Fibroblast of the aortic adventitia (primary cell): ENCODE measurements around the gene FUT2. TPM values are rescaled to one million over a fixed set of nuclear protein-coding genes. Genes with fewer than 3 reads are reported as not detected.
A peak's percentile ranks its signal among the peaks of the same experiment; 100 is the strongest.

Experiments used
- DNase-seq: peaks from one replicate; pipeline ENCODE4 v3.0.0-alpha.2; 2010; ENCODE audit warnings: low read depth
- H3K4me3 ChIP-seq: 2 replicates; pipeline ENCODE4 v1.5.1; 2011; ENCODE audit warnings: low read depth, mild to moderate bottlenecking, control low read depth, low read length, moderate library complexity
- CTCF ChIP-seq: IDR thresholded peaks from 2 replicates; pipeline ENCODE4 v1.5.1; 2011; ENCODE audit warnings: mild to moderate bottlenecking, low read length, control low read depth, inconsistent platforms; ENCODE audit not compliant: insufficient read depth
- total RNA-seq: library from RNA; depleted of rRNA; stranded (reverse); fragments of >200 nt; gene quantifications from 2 replicates; pipeline ENCODE4 v1.2.3, GENCODE V29; 2012; ENCODE audit warnings: low replicate concordance

Gene FUT2
- total RNA-seq: not detected in 2 replicates

GRCh38 chr19:48695743-48696352 is at the start of gene FUT2:
TSS of gene FUT2 (plus strand) at chr19:48695971. CDS start at chr19:48702957, 6,986 bp downstream.
- no peak within 1 kb of the TSS for H3K4me3 ChIP-seq
- TF ChIP-seq CTCF: no peak

GRCh38 chr19:48646001-48646721 is 49.6 kb upstream of the FUT2 start, which contains the start of gene CA11:
TSS of gene CA11 (minus strand) at chr19:48646187. CDS start at chr19:48645632, 555 bp downstream.
- H3K4me3 ChIP-seq: peak within 1 kb of the TSS; percentile 61
- DNase-seq: peak; percentile 70
- peak; percentile 94 for TF ChIP-seq CTCF

More at GRCh38 chr19:48695743-48696352, at the start of gene FUT2:
- DNase-seq: no peak

GRCh38 chr19:48646722-48647216 is 49.0 kb upstream of the FUT2 start:
- no peak for TF ChIP-seq CTCF
- peak overlapping the region; percentile 49 for H3K4me3 ChIP-seq
- no peak for DNase-seq

GRCh38 chr19:48648134-48648533 is 47.6 kb upstream of the FUT2 start:
- H3K4me3 ChIP-seq: no peak overlapping the region
- no peak for TF ChIP-seq CTCF
- DNase-seq: no peak

GRCh38 chr19:48650974-48651682 is 44.6 kb upstream of the FUT2 start:
- no peak for TF ChIP-seq CTCF
- DNase-seq: no peak
- no peak overlapping the region for H3K4me3 ChIP-seq

GRCh38 chr19:48651683-48652048 is 44.1 kb upstream of the FUT2 start:
- DNase-seq: no peak
- H3K4me3 ChIP-seq: no peak overlapping the region
- no peak for TF ChIP-seq CTCF
